GM19099 (cell line): Measurements from ENCODE around the gene AQP12A.

Experiments used
- POLR2A ChIP-seq: IDR thresholded peaks from 3 replicates; pipeline ENCODE4 v1.6.1; 2011; ENCODE audit warnings: low read depth; ENCODE audit not compliant: insufficient read length; ENCODE audit errors: extremely low read depth

AQP12A gene

GRCh38 chr2:240732911-240733622, 41.4 kb downstream of the AQP12A start:
- TF ChIP-seq POLR2A: no peak

- no peak for TF ChIP-seq POLR2A
These were observed 42.3 kb downstream of the AQP12A start for GRCh38 chr2:240733803-240734495.

- TF ChIP-seq POLR2A: no peak
These were observed 43.1 kb downstream of the AQP12A start for GRCh38 chr2:240734756-240735155.

GRCh38 chr2:240735476-240735875, 43.8 kb downstream of the AQP12A start:
- no peak for TF ChIP-seq POLR2A

GRCh38 chr2:240736281-240737250, 44.9 kb downstream of the AQP12A start:
- TF ChIP-seq POLR2A: no peak

- no peak for TF ChIP-seq POLR2A
These were observed 45.8 kb downstream of the AQP12A start for GRCh38 chr2:240737512-240737911.

- no peak for TF ChIP-seq POLR2A
These were observed 46.3 kb downstream of the AQP12A start for GRCh38 chr2:240737958-240738357.

GRCh38 chr2:240739797-240740196, 48.1 kb downstream of the AQP12A start:
- no peak for TF ChIP-seq POLR2A

- TF ChIP-seq POLR2A: no peak
These were observed 49.4 kb downstream of the AQP12A start for GRCh38 chr2:240741091-240741490.

GRCh38 chr2:240742602-240743095, 51.0 kb downstream of the AQP12A start:
- TF ChIP-seq POLR2A: no peak

- TF ChIP-seq POLR2A: no peak
These were observed 53.8 kb downstream of the AQP12A start for GRCh38 chr2:240745456-240745855.

GRCh38 chr2:240745962-240746361, 54.3 kb downstream of the AQP12A start:
- no peak for TF ChIP-seq POLR2A

GRCh38 chr2:240746671-240747070, 55.0 kb downstream of the AQP12A start:
- TF ChIP-seq POLR2A: no peak

- no peak for TF ChIP-seq POLR2A
These were observed 55.6 kb downstream of the AQP12A start for GRCh38 chr2:240747256-240747655.
